Activated T-helper 17 cell treated with anti-CD3 and anti-CD28 coated beads, Interleukin-2, amount 50 U/mL, for 72 hours (primary cell): ENCODE data around the gene DHPS. TPM values are rescaled to one million over a fixed set of nuclear protein-coding genes. Genes with fewer than 3 reads are reported as not detected.
"Not testable (repeated sequence)": the region's sequence is repeated elsewhere in the genome, so short reads cannot be mapped to it uniquely, and the experiment has no call there.

Source experiments
- ATAC-seq: fragments of 150-1000 bp; cut with Tn5 transposase; replicated peaks from 2 replicates; pipeline ENCODE4 v1.10.0; 2021; ENCODE audit warnings: mild to moderate bottlenecking, moderate library complexity
- H3K27ac Mint-ChIP-seq: one replicate; pipeline ENCODE4 v1.8.0; 2022; ENCODE audit warnings: mixed read lengths
- H3K27me3 Mint-ChIP-seq: one replicate; pipeline ENCODE4 v1.8.0; 2022; ENCODE audit warnings: mixed read lengths
- H3K36me3 Mint-ChIP-seq: one replicate; pipeline ENCODE4 v1.8.0; 2022; ENCODE audit warnings: low read depth, mild to moderate bottlenecking, mixed read lengths
- H3K4me1 Mint-ChIP-seq: one replicate; pipeline ENCODE4 v1.8.0; 2022; ENCODE audit warnings: mixed read lengths
- H3K4me3 Mint-ChIP-seq: one replicate; pipeline ENCODE4 v1.8.0; 2022; ENCODE audit warnings: mild to moderate bottlenecking, mixed read lengths
- H3K9me3 Mint-ChIP-seq: one replicate; pipeline ENCODE4 v1.8.0; 2022; ENCODE audit warnings: mixed read lengths
- total RNA-seq, 2 donors: library from RNA; stranded (reverse); gene quantifications; one replicate each; pipeline ENCODE4 v1.2.3, GENCODE V29; 2022

The DHPS gene
- 100 to 1,000 TPM; 125 to 167 TPM for total RNA-seq

GRCh38 chr19:12681074-12681987 is at the start of gene DHPS:
TSS of gene DHPS (minus strand) at chr19:12681880. CDS start at chr19:12681766, 114 bp downstream.
- Mint-ChIP-seq H3K27ac (peak within 1 kb of the TSS; percentile 85), H3K36me3 (peaks cover 53% of the 10 kb centered on the region), H3K4me1 (peaks cover 11% of the 10 kb centered on the region), H3K4me3 (peak within 1 kb of the TSS; percentile 92), H3K27me3 (no peaks in the 10 kb centered on the region), H3K9me3 (no peaks in the 10 kb centered on the region)
- peak; percentile 87 for ATAC-seq

GRCh38 chr19:12731337-12731736 is 49.7 kb upstream of the DHPS start:
- no peak for ATAC-seq
- H3K36me3 Mint-ChIP-seq: peaks cover 77% of the 10 kb centered on the region
- H3K4me3 Mint-ChIP-seq: no peak overlapping the region
- H3K4me1 Mint-ChIP-seq: peaks cover 23% of the 10 kb centered on the region
- no peaks in the 10 kb centered on the region for H3K27me3 Mint-ChIP-seq
- no peak overlapping the region for H3K27ac Mint-ChIP-seq
- no peaks in the 10 kb centered on the region for H3K9me3 Mint-ChIP-seq

GRCh38 chr19:12730064-12730463 is 48.4 kb upstream of the DHPS start:
- no peaks in the 10 kb centered on the region for H3K27me3 Mint-ChIP-seq
- H3K27ac Mint-ChIP-seq: peak overlapping the region; percentile 29
- peaks cover 78% of the 10 kb centered on the region for H3K36me3 Mint-ChIP-seq
- H3K4me1 Mint-ChIP-seq: peaks cover 24% of the 10 kb centered on the region
- H3K4me3 Mint-ChIP-seq: no peak overlapping the region
- H3K9me3 Mint-ChIP-seq: no peaks in the 10 kb centered on the region
- no peak for ATAC-seq

- no peak overlapping the region for H3K27ac Mint-ChIP-seq
- no peak overlapping the region for H3K4me3 Mint-ChIP-seq
- ATAC-seq: no peak
- no peaks in the 10 kb centered on the region for H3K9me3 Mint-ChIP-seq
- H3K27me3 Mint-ChIP-seq: no peaks in the 10 kb centered on the region
- H3K36me3 Mint-ChIP-seq: peaks cover 68% of the 10 kb centered on the region
- peaks cover 25% of the 10 kb centered on the region for H3K4me1 Mint-ChIP-seq
Measured at GRCh38 chr19:12727745-12728433, 46.2 kb upstream of the DHPS start.

GRCh38 chr19:12726988-12727316 is 45.3 kb upstream of the DHPS start:
- Mint-ChIP-seq H3K36me3 (peaks cover 67% of the 10 kb centered on the region), H3K4me1 (peaks cover 19% of the 10 kb centered on the region), H3K4me3 (no peak overlapping the region), H3K27me3 (no peaks in the 10 kb centered on the region), H3K27ac (no peak overlapping the region), H3K9me3 (no peaks in the 10 kb centered on the region)
- no peak for ATAC-seq

GRCh38 chr19:12725612-12726011 is 43.9 kb upstream of the DHPS start:
- H3K4me3 Mint-ChIP-seq, H3K27me3 Mint-ChIP-seq, ATAC-seq, H3K27ac Mint-ChIP-seq, H3K9me3 Mint-ChIP-seq: not testable (repeated sequence)
- Mint-ChIP-seq H3K36me3 (peaks cover 68% of the 10 kb centered on the region), H3K4me1 (peaks cover 27% of the 10 kb centered on the region)

GRCh38 chr19:12723641-12724426 is 42.2 kb upstream of the DHPS start, which contains the start of gene TNPO2:
TSS of gene TNPO2 (minus strand) at chr19:12723932. CDS start at chr19:12720977, 2,955 bp downstream.
- H3K9me3 Mint-ChIP-seq: no peaks in the 10 kb centered on the region
- peaks cover 65% of the 10 kb centered on the region for H3K36me3 Mint-ChIP-seq
- H3K27ac Mint-ChIP-seq: peak within 1 kb of the TSS; percentile 98
- peaks cover 24% of the 10 kb centered on the region for H3K4me1 Mint-ChIP-seq
- ATAC-seq: peak; percentile 34
- peak within 1 kb of the TSS; percentile 97 for H3K4me3 Mint-ChIP-seq
- H3K27me3 Mint-ChIP-seq: no peaks in the 10 kb centered on the region

- no peaks in the 10 kb centered on the region for H3K27me3 Mint-ChIP-seq
- no peaks in the 10 kb centered on the region for H3K9me3 Mint-ChIP-seq
- peaks cover 65% of the 10 kb centered on the region for H3K36me3 Mint-ChIP-seq
- H3K4me1 Mint-ChIP-seq: peaks cover 24% of the 10 kb centered on the region
- H3K4me3 Mint-ChIP-seq: peak overlapping the region; percentile 97
- H3K27ac Mint-ChIP-seq: peak overlapping the region; percentile 98
- no peak for ATAC-seq
Measured at GRCh38 chr19:12723381-12723640, 41.6 kb upstream of the DHPS start.

GRCh38 chr19:12722566-12723380 is 41.1 kb upstream of the DHPS start:
- Mint-ChIP-seq H3K9me3 (no peaks in the 10 kb centered on the region), H3K4me3 (peak overlapping the region; percentile 97), H3K36me3 (peaks cover 65% of the 10 kb centered on the region), H3K27me3 (no peaks in the 10 kb centered on the region), H3K27ac (peak overlapping the region; percentile 98), H3K4me1 (peaks cover 24% of the 10 kb centered on the region)
- peak; percentile 95 for ATAC-seq

GRCh38 chr19:12721656-12722565 is 40.2 kb upstream of the DHPS start:
- peaks cover 24% of the 10 kb centered on the region for H3K4me1 Mint-ChIP-seq
- no peaks in the 10 kb centered on the region for H3K9me3 Mint-ChIP-seq
- peak; percentile 61 for ATAC-seq
- H3K27ac Mint-ChIP-seq: peak overlapping the region; percentile 98
- H3K27me3 Mint-ChIP-seq: no peaks in the 10 kb centered on the region
- peak overlapping the region; percentile 97 for H3K4me3 Mint-ChIP-seq
- H3K36me3 Mint-ChIP-seq: peaks cover 67% of the 10 kb centered on the region

GRCh38 chr19:12720851-12721655 is 39.4 kb upstream of the DHPS start:
- ATAC-seq: no peak
- Mint-ChIP-seq H3K27ac (peak overlapping the region; percentile 98), H3K4me3 (peak overlapping the region; percentile 97), H3K4me1 (peaks cover 22% of the 10 kb centered on the region), H3K36me3 (peaks cover 69% of the 10 kb centered on the region), H3K9me3 (no peaks in the 10 kb centered on the region), H3K27me3 (no peaks in the 10 kb centered on the region)

- peak overlapping the region; percentile 97 for H3K4me3 Mint-ChIP-seq
- H3K27ac Mint-ChIP-seq: peak overlapping the region; percentile 98
- H3K36me3 Mint-ChIP-seq: peaks cover 77% of the 10 kb centered on the region
- no peak for ATAC-seq
- no peaks in the 10 kb centered on the region for H3K27me3 Mint-ChIP-seq
- H3K9me3 Mint-ChIP-seq: no peaks in the 10 kb centered on the region
- peaks cover 22% of the 10 kb centered on the region for H3K4me1 Mint-ChIP-seq
Measured at GRCh38 chr19:12720296-12720695, 38.6 kb upstream of the DHPS start.
